K562 (cell line): Measurements from ENCODE around the gene DGAT2. TPM values are rescaled to one million over a fixed set of nuclear protein-coding genes. Genes with fewer than 3 reads are reported as not detected.
A peak's percentile ranks its signal among the peaks of the same experiment; 100 is the strongest.

ENCODE experiments used
- CCNT2 ChIP-seq: IDR thresholded peaks from 2 replicates; pipeline ENCODE4 v1.6.1; 2011; ENCODE audit warnings: borderline replicate concordance, low read depth, mild to moderate bottlenecking, moderate library complexity, mixed read lengths, low read length; ENCODE audit not compliant: insufficient read length; ENCODE audit errors: extremely low read depth
- CTBP1 ChIP-seq: fragments of 450-650 bp; IDR thresholded peaks from 2 replicates; pipeline ENCODE4 v1.6.1; 2016; ENCODE audit warnings: borderline replicate concordance
- IRF2 ChIP-seq: sonication (generic); formaldehyde crosslinking; IDR thresholded peaks from 2 replicates; pipeline ENCODE4 v1.8.1; 2022; ENCODE audit warnings: mild to moderate bottlenecking, missing genetic modification reagents
- MEF2D ChIP-seq: conservative IDR thresholded peaks from 2 replicates; pipeline ENCODE4 v1.6.1; 2016; ENCODE audit warnings: low read depth, missing genetic modification characterization, missing compliant biosample characterization
- PCBP1 ChIP-seq: fragments of 200-400 bp; formaldehyde crosslinking; IDR thresholded peaks from 2 replicates; pipeline ENCODE4 v1.6.1; 2018; ENCODE audit warnings: mild to moderate bottlenecking, low read depth, low read length; ENCODE audit not compliant: poor library complexity, severe bottlenecking
- PHF20 ChIP-seq: fragments of 450-650 bp; IDR thresholded peaks from 2 replicates; pipeline ENCODE4 v1.6.1; 2018; ENCODE audit not compliant: partially characterized antibody
- POLR2A ChIP-seq: fragments of 450-650 bp; conservative IDR thresholded peaks from 2 replicates; pipeline ENCODE4 v1.6.1; 2016
- RBFOX2 ChIP-seq: fragments of 200-400 bp; formaldehyde crosslinking; IDR thresholded peaks from 2 replicates; pipeline ENCODE4 v1.6.1; 2017; ENCODE audit warnings: low read depth, mild to moderate bottlenecking, low read length, moderate library complexity
- SNRNP70 ChIP-seq: fragments of 200-400 bp; formaldehyde crosslinking; optimal IDR thresholded peaks from 2 replicates; pipeline ENCODE3; 2017; ENCODE audit warnings: low read depth, low read length
- TRIM28 ChIP-seq: fragments of 450-650 bp; IDR thresholded peaks from 2 replicates; pipeline ENCODE4 v1.6.1; 2017
- polyA plus RNA-seq, 8 experiments: library from polyadenylated mRNA; depleted of rRNA in 4 of 8; stranded (reverse) in 5 of 8; unstranded in 3 of 8; fragments of >200 nt; fragmentation: Nextera tagmentation in 2 of 8; fragmentation: Illumina TruSeq in 1 of 8; extraction: Ambion mirVana in 2 of 8; extraction: Trizol in 1 of 8; gene quantifications; 2 replicates each; pipeline versions ENCODE4 v1.2.1 to v1.2.3, GENCODE V29; 2011 to 2014; ENCODE audit warnings: inconsistent platforms in 1 of 8, missing spikeins in 1 of 8
- total RNA-seq, 7 experiments: library from RNA; depleted of rRNA in 6 of 7; stranded (reverse); fragments of >200 nt in 6 of 7; fragmentation: Illumina TruSeq in 2 of 7; extraction: Trizol in 2 of 7; gene quantifications; 2 replicates each; pipeline versions ENCODE4 v1.2.1 to v1.2.3, GENCODE V29; 2011 to 2021; ENCODE audit warnings: low replicate concordance in 1 of 7
- TF ChIP-seq, protein P1 (sequence below): fragments of 250-450 bp; sonication (Bioruptor Pico); IDR thresholded peaks from 2 replicates; pipeline ENCODE4 v1.5.0; 2021
- TF ChIP-seq, protein P2 (sequence below): fragments of 250-450 bp; sonication (Bioruptor Pico); IDR thresholded peaks from 2 replicates; pipeline ENCODE4 v1.4.0; 2020; ENCODE audit warnings: mild to moderate bottlenecking, moderate library complexity
- TF ChIP-seq, protein P3 (sequence below), 2 experiments: IDR thresholded peaks; 2 replicates each; pipeline ENCODE4 v1.6.1; 2012; ENCODE audit warnings: improper control_type of control experiment in 2 of 2, low read depth in 2 of 2, low read length in 2 of 2, borderline replicate concordance in 1 of 2

The DGAT2 gene
- total and polyA plus RNA-seq, 9 of the 15 experiments (the other 6 are each of a cell fraction or from before 2014, with no cell fraction given), result 0.68 to 2.8 (median 1.8) TPM

DNA sequence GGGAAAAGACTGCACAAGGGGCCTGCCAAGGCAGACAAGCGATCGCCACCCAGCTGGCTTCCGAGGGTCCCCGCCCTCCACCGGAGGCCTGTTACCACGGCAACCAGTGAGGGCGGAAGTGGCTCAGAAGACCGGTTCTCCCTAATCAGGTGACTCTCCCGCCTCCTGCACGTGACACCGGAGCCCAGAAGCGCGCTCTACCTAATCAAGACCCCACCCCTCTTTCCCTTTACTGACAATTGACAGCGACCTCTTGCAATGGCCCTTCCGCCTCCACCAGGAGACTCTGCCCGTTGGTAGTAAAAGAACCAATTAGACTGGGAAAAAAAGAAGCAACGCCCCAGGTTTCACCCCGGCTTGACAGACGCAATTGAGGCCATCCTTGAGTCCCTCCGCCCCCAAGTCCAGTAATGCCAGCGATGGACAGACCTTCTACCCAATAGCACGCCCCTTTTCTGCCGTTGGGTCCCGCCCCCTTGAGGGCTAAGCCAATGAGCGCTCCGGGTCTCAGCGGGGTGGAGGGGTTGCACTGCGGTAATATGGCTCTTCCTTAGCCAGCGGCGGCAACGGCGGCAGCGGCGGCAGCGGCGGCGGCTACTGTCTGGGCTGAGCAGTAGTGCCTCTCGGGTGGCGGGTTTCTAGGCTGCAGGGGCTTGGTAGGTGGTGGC, 46.2 kb downstream of the DGAT2 start, which contains the start of gene UVRAG (continued):
- TF ChIP-seq RBFOX2 (peak; percentile 94), MEF2D (tag) (no peak), IRF2 (CRISPR knock-in tag) (no peak), TRIM28 (no peak), POLR2A (peak; percentile 87), CTBP1 (peak; percentile 15), PHF20 (no peak), SNRNP70 (no peak), PCBP1 (no peak), CCNT2 (no peak)
- TF ChIP-seq, protein P1, sequence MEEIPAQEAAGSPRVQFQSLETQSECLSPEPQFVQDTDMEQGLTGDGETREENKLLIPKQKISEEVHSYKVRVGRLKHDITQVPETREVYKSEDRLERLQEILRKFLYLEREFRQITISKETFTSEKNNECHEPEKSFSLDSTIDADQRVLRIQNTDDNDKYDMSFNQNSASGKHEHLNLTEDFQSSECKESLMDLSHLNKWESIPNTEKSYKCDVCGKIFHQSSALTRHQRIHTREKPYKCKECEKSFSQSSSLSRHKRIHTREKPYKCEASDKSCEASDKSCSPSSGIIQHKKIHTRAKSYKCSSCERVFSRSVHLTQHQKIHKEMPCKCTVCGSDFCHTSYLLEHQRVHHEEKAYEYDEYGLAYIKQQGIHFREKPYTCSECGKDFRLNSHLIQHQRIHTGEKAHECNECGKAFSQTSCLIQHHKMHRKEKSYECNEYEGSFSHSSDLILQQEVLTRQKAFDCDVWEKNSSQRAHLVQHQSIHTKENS, result no peak
- TF ChIP-seq, protein P2, sequence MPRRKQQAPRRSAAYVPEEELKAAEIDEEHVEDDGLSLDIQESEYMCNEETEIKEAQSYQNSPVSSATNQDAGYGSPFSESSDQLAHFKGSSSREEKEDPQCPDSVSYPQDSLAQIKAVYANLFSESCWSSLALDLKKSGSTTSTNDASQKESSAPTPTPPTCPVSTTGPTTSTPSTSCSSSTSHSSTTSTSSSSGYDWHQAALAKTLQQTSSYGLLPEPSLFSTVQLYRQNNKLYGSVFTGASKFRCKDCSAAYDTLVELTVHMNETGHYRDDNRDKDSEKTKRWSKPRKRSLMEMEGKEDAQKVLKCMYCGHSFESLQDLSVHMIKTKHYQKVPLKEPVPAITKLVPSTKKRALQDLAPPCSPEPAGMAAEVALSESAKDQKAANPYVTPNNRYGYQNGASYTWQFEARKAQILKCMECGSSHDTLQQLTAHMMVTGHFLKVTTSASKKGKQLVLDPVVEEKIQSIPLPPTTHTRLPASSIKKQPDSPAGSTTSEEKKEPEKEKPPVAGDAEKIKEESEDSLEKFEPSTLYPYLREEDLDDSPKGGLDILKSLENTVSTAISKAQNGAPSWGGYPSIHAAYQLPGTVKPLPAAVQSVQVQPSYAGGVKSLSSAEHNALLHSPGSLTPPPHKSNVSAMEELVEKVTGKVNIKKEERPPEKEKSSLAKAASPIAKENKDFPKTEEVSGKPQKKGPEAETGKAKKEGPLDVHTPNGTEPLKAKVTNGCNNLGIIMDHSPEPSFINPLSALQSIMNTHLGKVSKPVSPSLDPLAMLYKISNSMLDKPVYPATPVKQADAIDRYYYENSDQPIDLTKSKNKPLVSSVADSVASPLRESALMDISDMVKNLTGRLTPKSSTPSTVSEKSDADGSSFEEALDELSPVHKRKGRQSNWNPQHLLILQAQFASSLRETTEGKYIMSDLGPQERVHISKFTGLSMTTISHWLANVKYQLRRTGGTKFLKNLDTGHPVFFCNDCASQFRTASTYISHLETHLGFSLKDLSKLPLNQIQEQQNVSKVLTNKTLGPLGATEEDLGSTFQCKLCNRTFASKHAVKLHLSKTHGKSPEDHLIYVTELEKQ (CRISPR knock-in tag), result no peak
- TF ChIP-seq, protein P3, sequence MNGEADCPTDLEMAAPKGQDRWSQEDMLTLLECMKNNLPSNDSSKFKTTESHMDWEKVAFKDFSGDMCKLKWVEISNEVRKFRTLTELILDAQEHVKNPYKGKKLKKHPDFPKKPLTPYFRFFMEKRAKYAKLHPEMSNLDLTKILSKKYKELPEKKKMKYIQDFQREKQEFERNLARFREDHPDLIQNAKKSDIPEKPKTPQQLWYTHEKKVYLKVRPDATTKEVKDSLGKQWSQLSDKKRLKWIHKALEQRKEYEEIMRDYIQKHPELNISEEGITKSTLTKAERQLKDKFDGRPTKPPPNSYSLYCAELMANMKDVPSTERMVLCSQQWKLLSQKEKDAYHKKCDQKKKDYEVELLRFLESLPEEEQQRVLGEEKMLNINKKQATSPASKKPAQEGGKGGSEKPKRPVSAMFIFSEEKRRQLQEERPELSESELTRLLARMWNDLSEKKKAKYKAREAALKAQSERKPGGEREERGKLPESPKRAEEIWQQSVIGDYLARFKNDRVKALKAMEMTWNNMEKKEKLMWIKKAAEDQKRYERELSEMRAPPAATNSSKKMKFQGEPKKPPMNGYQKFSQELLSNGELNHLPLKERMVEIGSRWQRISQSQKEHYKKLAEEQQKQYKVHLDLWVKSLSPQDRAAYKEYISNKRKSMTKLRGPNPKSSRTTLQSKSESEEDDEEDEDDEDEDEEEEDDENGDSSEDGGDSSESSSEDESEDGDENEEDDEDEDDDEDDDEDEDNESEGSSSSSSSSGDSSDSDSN (IDR thresholded peaks at IDR 0.05; ENCODE audit: borderline replicate concordance in 1 of 2, low read depth in 2 of 2, low read length in 2 of 2), result 0 out of 4 replicates have a peak, but pooled peaks of 1 of the 2 experiments have one; percentile 14
